Measurements from ENCODE around the gene FAM241A.
"Not testable (repeated sequence)": the region's sequence is repeated elsewhere in the genome, so short reads cannot be mapped to it uniquely, and the experiment has no call there.

Gene FAM241A

GRCh38 chr4:112145326-112145789, at the start of gene FAM241A:
Gene FAM241A, plus strand, starts transcription at chr4:112145454. Its CDS starts 127 bp downstream, at chr4:112145581.
- DNase-seq (ENCODE audit: low spot score), result peak; percentile 60
- no peak for FAIRE-seq

- DNase-seq (ENCODE audit: low spot score) (no peak), FAIRE-seq (no peak)
These were observed 46.3 kb upstream of the FAM241A start for GRCh38 chr4:112098841-112099530.

GRCh38 chr4:112099701-112100297, 45.5 kb upstream of the FAM241A start:
- FAIRE-seq (peak; percentile 83), DNase-seq (ENCODE audit: low spot score) (peak; percentile 37)

GRCh38 chr4:112102875-112103370, 42.3 kb upstream of the FAM241A start:
- DNase-seq (ENCODE audit: low spot score), result no peak
- FAIRE-seq, result no peak

- FAIRE-seq (no peak), DNase-seq (ENCODE audit: low spot score) (no peak)
These were observed 39.9 kb upstream of the FAM241A start for GRCh38 chr4:112105201-112105969.

GRCh38 chr4:112109360-112110058, 35.7 kb upstream of the FAM241A start:
- no peak for DNase-seq (ENCODE audit: low spot score)
- no peak for FAIRE-seq

- DNase-seq (ENCODE audit: low spot score) (no peak), FAIRE-seq (no peak)
These were observed 35.2 kb upstream of the FAM241A start for GRCh38 chr4:112110059-112110425.

- no peak for DNase-seq (ENCODE audit: low spot score)
- no peak for FAIRE-seq
These were observed 33.9 kb upstream of the FAM241A start for GRCh38 chr4:112111306-112111705.

- DNase-seq (ENCODE audit: low spot score); FAIRE-seq: not testable (repeated sequence)
These were observed 33.2 kb upstream of the FAM241A start for GRCh38 chr4:112112095-112112494.

GRCh38 chr4:112112590-112113170, 32.6 kb upstream of the FAM241A start:
- FAIRE-seq, result no peak
- no peak for DNase-seq (ENCODE audit: low spot score)

- no peak for FAIRE-seq
- DNase-seq (ENCODE audit: low spot score), result no peak
These were observed 31.4 kb upstream of the FAM241A start for GRCh38 chr4:112113864-112114263.

GRCh38 chr4:112114452-112114851, 30.8 kb upstream of the FAM241A start:
- FAIRE-seq (no peak), DNase-seq (ENCODE audit: low spot score) (no peak)

GRCh38 chr4:112118742-112119352, 26.4 kb upstream of the FAM241A start:
- no peak for FAIRE-seq
- no peak for DNase-seq (ENCODE audit: low spot score)

- DNase-seq (ENCODE audit: low spot score) (no peak), FAIRE-seq (no peak)
These were observed 25.9 kb upstream of the FAM241A start for GRCh38 chr4:112119353-112119783.

- FAIRE-seq (no peak), DNase-seq (ENCODE audit: low spot score) (no peak)
These were observed 25.2 kb upstream of the FAM241A start for GRCh38 chr4:112120021-112120420.

- no peak for FAIRE-seq
- DNase-seq (ENCODE audit: low spot score), result no peak
These were observed 19.8 kb upstream of the FAM241A start for GRCh38 chr4:112125416-112125815.

GRCh38 chr4:112127048-112127637, 18.1 kb upstream of the FAM241A start:
- no peak for DNase-seq (ENCODE audit: low spot score)
- FAIRE-seq, result no peak

GRCh38 chr4:112127803-112128202, 17.5 kb upstream of the FAM241A start:
- DNase-seq (ENCODE audit: low spot score), result peak; percentile 28
- FAIRE-seq, result peak; percentile 27

- DNase-seq (ENCODE audit: low spot score), result no peak
- FAIRE-seq, result no peak
These were observed 16.8 kb upstream of the FAM241A start for GRCh38 chr4:112128452-112128851.

- FAIRE-seq (no peak), DNase-seq (ENCODE audit: low spot score) (no peak)
These were observed 14.3 kb upstream of the FAM241A start for GRCh38 chr4:112130906-112131305.
